Sigmoid colon (tissue), 7 donors: ENCODE measurements around the gene LAMA4. TPM values are rescaled to one million over a fixed set of nuclear protein-coding genes. Genes with fewer than 3 reads are reported as not detected.

Source experiments
- DNase-seq: peaks from one replicate; pipeline ENCODE4 v3.0.0-alpha.2; 2019
- H3K27ac ChIP-seq, 4 donors: fragments of 200-600 bp; sonication (generic); one replicate each; pipeline ENCODE4 v1.5.1; 2016 to 2019; ENCODE audit warnings: mild to moderate bottlenecking in 1 of 4
- H3K27me3 ChIP-seq, 3 donors: fragments of 200-600 bp; sonication (generic); one replicate each; pipeline ENCODE4 v1.5.1; 2019; ENCODE audit warnings: mild to moderate bottlenecking in 1 of 3
- H3K36me3 ChIP-seq, 4 donors: fragments of 200-600 bp; sonication (generic); one replicate each; pipeline ENCODE4 v1.5.1; 2016 to 2019
- H3K4me1 ChIP-seq, 4 donors: fragments of 200-600 bp; sonication (generic); one replicate each; pipeline ENCODE4 v1.5.1; 2017 to 2019
- H3K4me3 ChIP-seq, 4 donors: fragments of 200-600 bp; sonication (generic); one replicate each; pipeline ENCODE4 v1.5.1; 2017 to 2019; ENCODE audit warnings: mild to moderate bottlenecking in 2 of 4, moderate library complexity in 1 of 4
- H3K9me3 ChIP-seq, 4 donors: fragments of 200-600 bp in 3 of 4; sonication (generic) in 3 of 4; one replicate each; pipeline versions ENCODE4 v1.5.1 to v1.6.1; 2013 to 2019
- EP300 ChIP-seq, 4 donors: sonication (generic); formaldehyde crosslinking; IDR thresholded peaks; one replicate each; pipeline ENCODE4 v1.6.1; 2017; ENCODE audit warnings: antibody characterized with exemption in 4 of 4
- POLR2A ChIP-seq, 2 donors: fragments of 450-650 bp; IDR thresholded peaks; one replicate each; pipeline ENCODE4 v1.6.1; 2016; ENCODE audit warnings: antibody characterized with exemption in 2 of 2, mild to moderate bottlenecking in 2 of 2, moderate library complexity in 2 of 2
- POLR2AphosphoS5 ChIP-seq, 4 donors: sonication (generic); formaldehyde crosslinking; IDR thresholded peaks; one replicate each; pipeline ENCODE4 v1.6.1; 2017; ENCODE audit warnings: antibody characterized with exemption in 4 of 4
- WGBS, 2 donors: extraction: QIAGEN DNeasy Blood & Tissue Kit; methylation state at CpG; one replicate each; pipeline ENCODE4 v1.1.7; 2013; 5-methylcytosine and 5-hydroxymethylcytosine counted together
- intact Hi-C: fragments of 100-400 bp; cut with DNase I; formaldehyde crosslinking; loops from one replicate; pipeline ENCODE4 v1.15.1; 2023
- polyA plus RNA-seq, 3 donors: library from polyadenylated mRNA; stranded (reverse); fragments of 200-250 nt; gene quantifications; one replicate each; pipeline ENCODE4 v1.2.3, GENCODE V29; 2013
- total RNA-seq, 4 donors: library from RNA; depleted of rRNA; stranded (reverse); fragments of >200 nt; gene quantifications; one replicate each; pipeline ENCODE4 v1.1.0, GENCODE V29; 2016
- TF ChIP-seq, protein P1 (sequence below), 4 experiments: fragments of 450-650 bp in 3 of 4; fragments of 200-600 bp in 1 of 4; IDR thresholded peaks; one replicate each; pipeline ENCODE4 v1.5.1; 2016 to 2019; ENCODE audit warnings: antibody characterized with exemption in 4 of 4, mild to moderate bottlenecking in 3 of 4, moderate library complexity in 2 of 4
- donor health status: healthy with polysubstance abuse.
- donor health status: Bipolar disorder and iron deficiency.
- donor health status: healthy.

LAMA4 gene
- total and polyA plus RNA-seq, 7 donors: 6.9 to 225 (median 95.3) TPM

DNA sequence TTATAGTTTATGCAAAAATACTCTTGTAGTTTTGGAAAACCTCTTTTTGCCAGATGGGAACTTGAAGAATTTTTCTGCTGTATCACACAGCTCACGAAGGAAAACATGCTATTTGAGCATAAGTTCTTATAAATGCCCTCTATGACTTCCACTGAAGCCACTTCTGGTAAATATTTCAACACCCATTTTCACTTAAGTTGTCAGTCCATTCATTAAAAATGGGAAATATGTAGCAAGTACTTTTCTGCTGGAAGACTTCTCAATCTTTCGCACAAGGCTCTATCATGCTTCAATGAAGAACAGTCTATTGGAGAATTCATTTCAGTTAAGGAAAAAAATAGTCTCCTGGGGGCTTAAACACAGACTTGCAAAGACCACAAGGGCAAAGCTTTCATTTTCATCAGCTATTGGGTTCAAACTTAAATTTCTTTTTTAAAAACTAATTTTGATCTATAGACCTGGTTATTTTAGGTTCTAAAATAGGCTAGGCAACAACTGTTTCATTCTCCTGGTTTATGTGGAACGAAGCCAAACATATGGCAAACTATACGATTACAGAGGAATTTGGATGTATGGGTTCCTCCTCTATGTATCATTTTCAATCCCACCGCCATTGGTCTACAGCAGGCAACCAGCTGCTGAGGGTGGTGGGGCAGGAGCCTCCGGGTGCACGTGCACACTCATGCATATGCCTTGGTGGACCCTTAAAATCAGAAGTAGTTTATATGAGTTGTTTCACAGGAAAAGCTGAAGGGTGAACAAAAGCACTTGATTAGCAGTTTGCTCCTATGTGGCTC, 38.7 kb downstream of the LAMA4 start:
- DNase-seq: no peak
- TF ChIP-seq, protein P1, sequence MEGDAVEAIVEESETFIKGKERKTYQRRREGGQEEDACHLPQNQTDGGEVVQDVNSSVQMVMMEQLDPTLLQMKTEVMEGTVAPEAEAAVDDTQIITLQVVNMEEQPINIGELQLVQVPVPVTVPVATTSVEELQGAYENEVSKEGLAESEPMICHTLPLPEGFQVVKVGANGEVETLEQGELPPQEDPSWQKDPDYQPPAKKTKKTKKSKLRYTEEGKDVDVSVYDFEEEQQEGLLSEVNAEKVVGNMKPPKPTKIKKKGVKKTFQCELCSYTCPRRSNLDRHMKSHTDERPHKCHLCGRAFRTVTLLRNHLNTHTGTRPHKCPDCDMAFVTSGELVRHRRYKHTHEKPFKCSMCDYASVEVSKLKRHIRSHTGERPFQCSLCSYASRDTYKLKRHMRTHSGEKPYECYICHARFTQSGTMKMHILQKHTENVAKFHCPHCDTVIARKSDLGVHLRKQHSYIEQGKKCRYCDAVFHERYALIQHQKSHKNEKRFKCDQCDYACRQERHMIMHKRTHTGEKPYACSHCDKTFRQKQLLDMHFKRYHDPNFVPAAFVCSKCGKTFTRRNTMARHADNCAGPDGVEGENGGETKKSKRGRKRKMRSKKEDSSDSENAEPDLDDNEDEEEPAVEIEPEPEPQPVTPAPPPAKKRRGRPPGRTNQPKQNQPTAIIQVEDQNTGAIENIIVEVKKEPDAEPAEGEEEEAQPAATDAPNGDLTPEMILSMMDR (IDR thresholded peaks at IDR 0.05): no peak
- intact Hi-C loops: no loop called here
- no peaks in the 10 kb centered on the region for H3K27me3 ChIP-seq
- H3K4me1 ChIP-seq: peaks cover 0 to 63% (median 60%) of the 10 kb centered on the region in 4 donors
- peaks cover 0 to 28% (median 7%) of the 10 kb centered on the region in 4 donors for H3K36me3 ChIP-seq
- H3K27ac ChIP-seq: peak overlapping the region; percentile 79 to 89 (median 84)
- no peaks in the 10 kb centered on the region for H3K9me3 ChIP-seq
- no peak overlapping the region for H3K4me3 ChIP-seq
- WGBS, 2 donors: 81 to 83% methylated on average over 7 of the region's 7 CpGs

DNA sequence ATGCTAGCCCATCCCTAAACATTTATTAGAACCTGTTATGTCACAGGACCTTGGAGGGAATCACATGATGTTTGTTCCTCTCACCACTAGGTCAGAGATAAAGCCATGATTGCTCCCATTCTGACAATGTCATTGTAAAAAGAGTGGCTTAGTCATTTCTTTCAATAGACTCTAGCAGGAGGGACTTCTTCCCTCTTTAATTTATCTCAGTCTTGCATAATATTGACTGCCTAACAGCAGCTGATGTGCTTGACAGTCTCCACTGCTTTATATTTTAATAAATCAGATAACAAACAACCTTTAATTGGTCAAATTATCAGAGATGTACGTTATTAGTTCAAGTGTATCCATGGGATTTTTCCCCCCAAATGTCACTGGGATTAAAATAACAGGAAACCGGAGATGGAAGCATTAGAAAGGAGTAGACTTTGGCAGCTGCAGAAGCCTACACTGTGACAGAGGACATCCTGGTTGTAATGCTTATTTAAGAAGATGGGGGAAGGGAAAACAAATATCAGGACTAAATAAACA, 39.6 kb downstream of the LAMA4 start:
- intact Hi-C loops: no loop called here
- peak overlapping the region; percentile 17 to 88 (median 56) for H3K27ac ChIP-seq
- WGBS, 2 donors: 26 to 38% methylated on average over 2 of the region's 2 CpGs

DNA sequence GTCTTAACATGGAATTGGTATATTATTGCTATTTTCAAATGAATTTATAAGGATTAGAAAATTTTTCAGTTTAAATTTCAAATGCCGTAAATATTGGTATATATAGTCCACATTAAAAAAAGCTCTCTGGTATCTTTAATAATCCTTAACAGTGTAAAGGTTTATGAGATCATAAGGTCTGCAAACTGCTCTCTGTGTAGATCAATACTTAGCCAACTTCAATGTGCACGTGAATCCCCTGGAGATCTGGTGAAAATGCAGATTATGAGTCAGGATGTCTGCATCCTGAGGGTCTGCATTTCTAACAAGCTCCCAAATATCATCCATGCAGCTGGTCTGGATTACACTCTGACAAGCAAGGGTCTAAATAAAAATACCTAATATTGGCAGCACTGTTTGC, 43.5 kb downstream of the LAMA4 start:
- DNase-seq: no peak
- WGBS, 2 donors: 86 to 90% methylated on average over 2 of the region's 2 CpGs
- no peaks in the 10 kb centered on the region for H3K9me3 ChIP-seq
- peak overlapping the region in 2 of 4 donors; percentile 30 to 88 for H3K27ac ChIP-seq
- intact Hi-C loops: no loop called here
- H3K4me3 ChIP-seq: no peak overlapping the region
- no peaks in the 10 kb centered on the region for H3K27me3 ChIP-seq
- peaks cover 0 to 44% (median 17%) of the 10 kb centered on the region in 4 donors for H3K4me1 ChIP-seq
- peaks cover 0 to 43% (median 6%) of the 10 kb centered on the region in 4 donors for H3K36me3 ChIP-seq
- TF ChIP-seq POLR2A (IDR thresholded peaks at IDR 0.05) (no peak), POLR2AphosphoS5 (IDR thresholded peaks at IDR 0.05) (no peak), EP300 (IDR thresholded peaks at IDR 0.05) (no peak)
- TF ChIP-seq, protein P1 (IDR thresholded peaks at IDR 0.05): no peak

More for the DNA sequence above, 39.6 kb downstream of the LAMA4 start:
- TF ChIP-seq POLR2AphosphoS5 (IDR thresholded peaks at IDR 0.05): no peak
- TF ChIP-seq, protein P1 (IDR thresholded peaks at IDR 0.05): no peak
- TF ChIP-seq POLR2A (IDR thresholded peaks at IDR 0.05): no peak
- no peak for TF ChIP-seq EP300 (IDR thresholded peaks at IDR 0.05)
- Histone ChIP-seq H3K4me3 (no peak overlapping the region), H3K4me1 (peaks cover 0 to 59% (median 55%) of the 10 kb centered on the region in 4 donors), H3K27me3 (no peaks in the 10 kb centered on the region), H3K9me3 (no peaks in the 10 kb centered on the region), H3K36me3 (peaks cover 0 to 28% (median 7%) of the 10 kb centered on the region in 4 donors)
- no peak for DNase-seq

DNA sequence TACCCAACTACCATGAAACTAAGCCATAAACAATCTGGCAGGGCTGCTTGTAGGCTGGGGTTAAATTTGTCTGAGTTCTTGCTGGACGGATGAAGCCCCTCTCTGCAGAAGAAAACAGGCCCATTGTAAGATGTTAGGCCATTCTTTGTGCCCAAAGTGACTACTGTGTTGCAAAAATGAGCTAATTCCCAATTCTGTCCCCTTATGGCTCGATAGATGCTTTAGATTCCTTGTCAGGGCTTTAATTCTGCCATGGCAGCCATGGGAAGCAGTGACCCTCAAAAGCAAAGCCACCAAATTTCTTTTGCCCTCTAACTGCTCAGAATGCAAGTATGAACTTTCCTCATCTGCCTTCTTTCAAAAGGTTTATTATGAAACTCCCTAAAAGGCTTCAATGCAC, 45.2 kb downstream of the LAMA4 start:
- peaks cover 0 to 39% (median 5%) of the 10 kb centered on the region in 4 donors for H3K36me3 ChIP-seq
- 73 to 80% methylated on average over 2 of the region's 2 CpGs for WGBS, 2 donors
- H3K27ac ChIP-seq: peak overlapping the region; percentile 5 to 30 (median 19)
- TF ChIP-seq POLR2AphosphoS5 (IDR thresholded peaks at IDR 0.05) (no peak), POLR2A (IDR thresholded peaks at IDR 0.05) (no peak), EP300 (IDR thresholded peaks at IDR 0.05) (no peak)
- TF ChIP-seq, protein P1 (IDR thresholded peaks at IDR 0.05): no peak
- no peaks in the 10 kb centered on the region for H3K27me3 ChIP-seq
- DNase-seq: no peak
- intact Hi-C loops: no loop called here
- H3K4me3 ChIP-seq: no peak overlapping the region
- no peaks in the 10 kb centered on the region for H3K9me3 ChIP-seq
- H3K4me1 ChIP-seq: peaks cover 0 to 48% (median 20%) of the 10 kb centered on the region in 4 donors
